Chondrocyte (in vitro differentiated cells): ENCODE data around the gene CHSY1. TPM values are rescaled to one million over a fixed set of nuclear protein-coding genes. Genes with fewer than 3 reads are reported as not detected.

Experiments
- DNase-seq: peaks from one replicate; pipeline ENCODE4 v3.0.0; 2021; ENCODE audit warnings: mixed read lengths, low spot score
- H3K27ac Mint-ChIP-seq: one replicate; pipeline ENCODE4 v1.8.0; 2021; ENCODE audit warnings: mild to moderate bottlenecking, moderate library complexity, mixed read lengths; ENCODE audit not compliant: unreplicated experiment
- H3K27me3 Mint-ChIP-seq: 2 replicates; pipeline ENCODE4 v1.8.0; 2021; ENCODE audit warnings: low read depth, mixed read lengths
- H3K36me3 Mint-ChIP-seq: 2 replicates; pipeline ENCODE4 v1.8.0; 2021; ENCODE audit warnings: low read depth, mixed read lengths
- H3K4me1 Mint-ChIP-seq: 2 replicates; pipeline ENCODE4 v1.8.0; 2021; ENCODE audit warnings: low read depth, mild to moderate bottlenecking, mixed read lengths
- H3K4me3 Mint-ChIP-seq: one replicate; pipeline ENCODE4 v1.8.0; 2021; ENCODE audit warnings: mild to moderate bottlenecking, moderate library complexity, mixed read lengths; ENCODE audit not compliant: unreplicated experiment
- H3K9me3 Mint-ChIP-seq: 2 replicates; pipeline ENCODE4 v1.8.0; 2021; ENCODE audit warnings: low read depth, mixed read lengths
- total RNA-seq: library from RNA; stranded (reverse); gene quantifications from 3 replicates; pipeline ENCODE4 v1.2.1, GENCODE V29; 2021
- TF ChIP-seq, protein P1 (sequence below): fragments of 200-600 bp; sonication (generic); IDR thresholded peaks from 2 replicates; pipeline ENCODE4 v1.5.0; 2021; ENCODE audit warnings: antibody characterized with exemption, mild to moderate bottlenecking, moderate library complexity

CHSY1 gene
- total RNA-seq, 1 donor from 2014 or later, result 60.9 TPM

GRCh38 chr15:101173233-101174119, 78.4 kb downstream of the CHSY1 start:
- Mint-ChIP-seq H3K4me1 (peaks cover 30% of the 10 kb centered on the region), H3K9me3 (no peaks in the 10 kb centered on the region), H3K27ac (peak overlapping the region; percentile 9), H3K4me3 (no peak overlapping the region), H3K27me3 (no peaks in the 10 kb centered on the region), H3K36me3 (peaks cover 27% of the 10 kb centered on the region)
- DNase-seq, result no peak
- TF ChIP-seq, protein P1, sequence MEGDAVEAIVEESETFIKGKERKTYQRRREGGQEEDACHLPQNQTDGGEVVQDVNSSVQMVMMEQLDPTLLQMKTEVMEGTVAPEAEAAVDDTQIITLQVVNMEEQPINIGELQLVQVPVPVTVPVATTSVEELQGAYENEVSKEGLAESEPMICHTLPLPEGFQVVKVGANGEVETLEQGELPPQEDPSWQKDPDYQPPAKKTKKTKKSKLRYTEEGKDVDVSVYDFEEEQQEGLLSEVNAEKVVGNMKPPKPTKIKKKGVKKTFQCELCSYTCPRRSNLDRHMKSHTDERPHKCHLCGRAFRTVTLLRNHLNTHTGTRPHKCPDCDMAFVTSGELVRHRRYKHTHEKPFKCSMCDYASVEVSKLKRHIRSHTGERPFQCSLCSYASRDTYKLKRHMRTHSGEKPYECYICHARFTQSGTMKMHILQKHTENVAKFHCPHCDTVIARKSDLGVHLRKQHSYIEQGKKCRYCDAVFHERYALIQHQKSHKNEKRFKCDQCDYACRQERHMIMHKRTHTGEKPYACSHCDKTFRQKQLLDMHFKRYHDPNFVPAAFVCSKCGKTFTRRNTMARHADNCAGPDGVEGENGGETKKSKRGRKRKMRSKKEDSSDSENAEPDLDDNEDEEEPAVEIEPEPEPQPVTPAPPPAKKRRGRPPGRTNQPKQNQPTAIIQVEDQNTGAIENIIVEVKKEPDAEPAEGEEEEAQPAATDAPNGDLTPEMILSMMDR, result no peak

- DNase-seq, result no peak
- H3K4me1 Mint-ChIP-seq, result peaks cover 39% of the 10 kb centered on the region
- TF ChIP-seq, protein P1, result no peak
- no peak overlapping the region for H3K27ac Mint-ChIP-seq
- H3K4me3 Mint-ChIP-seq, result no peak overlapping the region
- no peaks in the 10 kb centered on the region for H3K9me3 Mint-ChIP-seq
- peaks cover 20% of the 10 kb centered on the region for H3K36me3 Mint-ChIP-seq
- no peaks in the 10 kb centered on the region for H3K27me3 Mint-ChIP-seq
These were observed 79.3 kb downstream of the CHSY1 start for GRCh38 chr15:101172501-101173071.

- Mint-ChIP-seq H3K36me3 (peaks cover 17% of the 10 kb centered on the region), H3K27ac (no peak overlapping the region), H3K27me3 (no peaks in the 10 kb centered on the region), H3K9me3 (peaks cover 2% of the 10 kb centered on the region), H3K4me3 (no peak overlapping the region), H3K4me1 (peaks cover 45% of the 10 kb centered on the region)
- DNase-seq, result no peak
- TF ChIP-seq, protein P1, result no peak
These were observed 79.9 kb downstream of the CHSY1 start for GRCh38 chr15:101171954-101172353.

GRCh38 chr15:101170568-101171350, 81.1 kb downstream of the CHSY1 start:
- Mint-ChIP-seq H3K36me3 (peaks cover 16% of the 10 kb centered on the region), H3K4me1 (peaks cover 40% of the 10 kb centered on the region), H3K27ac (peak overlapping the region; percentile 86), H3K9me3 (peaks cover 8% of the 10 kb centered on the region), H3K27me3 (no peaks in the 10 kb centered on the region), H3K4me3 (no peak overlapping the region)
- TF ChIP-seq, protein P1, result no peak
- DNase-seq, result no peak

- H3K9me3 Mint-ChIP-seq, result peaks cover 18% of the 10 kb centered on the region
- TF ChIP-seq, protein P1, result no peak
- H3K4me1 Mint-ChIP-seq, result peaks cover 40% of the 10 kb centered on the region
- no peaks in the 10 kb centered on the region for H3K27me3 Mint-ChIP-seq
- DNase-seq, result no peak
- peaks cover 11% of the 10 kb centered on the region for H3K36me3 Mint-ChIP-seq
- H3K4me3 Mint-ChIP-seq, result no peak overlapping the region
- peak overlapping the region; percentile 57 for H3K27ac Mint-ChIP-seq
These were observed 82.3 kb downstream of the CHSY1 start for GRCh38 chr15:101169495-101170071.
